Measurements from ENCODE around the gene ACMSD. TPM values are rescaled to one million over a fixed set of nuclear protein-coding genes. Genes with fewer than 3 reads are reported as not detected.
"Not testable (repeated sequence)": the region's sequence is repeated elsewhere in the genome, so short reads cannot be mapped to it uniquely, and the experiment has no call there.

Gene ACMSD
- total and polyA plus RNA-seq, 2 experiments from 2014 or later = 6.7 to 8.6 TPM

DNA sequence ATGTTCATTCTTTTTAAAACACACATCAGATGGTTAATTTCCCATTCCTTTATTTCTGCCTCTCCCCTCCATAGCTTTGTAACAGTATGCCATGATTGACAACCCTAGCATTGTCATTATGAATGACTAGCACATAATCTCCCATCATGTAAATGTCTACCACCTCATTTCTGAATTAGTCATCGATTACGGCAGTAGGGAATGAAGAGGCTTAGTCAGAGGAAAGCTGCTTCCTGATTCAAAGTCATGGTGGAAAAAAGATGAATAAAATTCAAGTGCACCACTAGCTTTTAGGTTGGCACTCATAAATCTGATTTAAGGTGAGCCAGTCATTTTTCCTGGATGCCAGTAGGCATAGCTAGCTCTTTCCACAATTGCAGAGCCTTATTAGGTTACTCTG lies 19.1 kb upstream of the ACMSD start:
- H3K4me3 ChIP-seq = no peak overlapping the region
- H4K20me1 ChIP-seq (ENCODE audit: insufficient read depth, poor library complexity, severe bottlenecking) = no peaks in the 10 kb centered on the region
- H3K9me3 ChIP-seq (ENCODE audit: low read depth) = no peaks in the 10 kb centered on the region
- no peak overlapping the region for H3K4me2 ChIP-seq
- no peak overlapping the region for H3K27ac ChIP-seq
- H3K36me3 ChIP-seq (replicated peaks; ENCODE audit: insufficient read depth, low read depth) = no peaks in the 10 kb centered on the region
- 72% methylated on average over 2 of the region's 2 CpGs for WGBS (ENCODE audit: low lambda C conversion rate, missing lambda C conversion rate)
- no peak for DNase-seq (ENCODE audit: low spot score)
- no peaks in the 10 kb centered on the region for H3K9me2 ChIP-seq (replicated peaks; ENCODE audit: insufficient read depth)
- no peaks in the 10 kb centered on the region for H3K27me3 ChIP-seq
- H3K79me2 ChIP-seq = no peaks in the 10 kb centered on the region
- peaks cover 5% of the 10 kb centered on the region for H3K4me1 ChIP-seq (ENCODE audit: insufficient read depth)
- TF ChIP-seq, protein P1, sequence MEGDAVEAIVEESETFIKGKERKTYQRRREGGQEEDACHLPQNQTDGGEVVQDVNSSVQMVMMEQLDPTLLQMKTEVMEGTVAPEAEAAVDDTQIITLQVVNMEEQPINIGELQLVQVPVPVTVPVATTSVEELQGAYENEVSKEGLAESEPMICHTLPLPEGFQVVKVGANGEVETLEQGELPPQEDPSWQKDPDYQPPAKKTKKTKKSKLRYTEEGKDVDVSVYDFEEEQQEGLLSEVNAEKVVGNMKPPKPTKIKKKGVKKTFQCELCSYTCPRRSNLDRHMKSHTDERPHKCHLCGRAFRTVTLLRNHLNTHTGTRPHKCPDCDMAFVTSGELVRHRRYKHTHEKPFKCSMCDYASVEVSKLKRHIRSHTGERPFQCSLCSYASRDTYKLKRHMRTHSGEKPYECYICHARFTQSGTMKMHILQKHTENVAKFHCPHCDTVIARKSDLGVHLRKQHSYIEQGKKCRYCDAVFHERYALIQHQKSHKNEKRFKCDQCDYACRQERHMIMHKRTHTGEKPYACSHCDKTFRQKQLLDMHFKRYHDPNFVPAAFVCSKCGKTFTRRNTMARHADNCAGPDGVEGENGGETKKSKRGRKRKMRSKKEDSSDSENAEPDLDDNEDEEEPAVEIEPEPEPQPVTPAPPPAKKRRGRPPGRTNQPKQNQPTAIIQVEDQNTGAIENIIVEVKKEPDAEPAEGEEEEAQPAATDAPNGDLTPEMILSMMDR (IDR thresholded peaks at IDR 0.05; ENCODE audit: poor library complexity) = no peak
- no peak for TF ChIP-seq EZH2phosphoT487 (IDR thresholded peaks at IDR 0.05; ENCODE audit: low read depth, severe bottlenecking, unreplicated experiment)
- no peak for TF ChIP-seq EZH2 (IDR thresholded peaks at IDR 0.05; ENCODE audit: borderline replicate concordance)
- H2AFZ ChIP-seq = no peak overlapping the region

DNA sequence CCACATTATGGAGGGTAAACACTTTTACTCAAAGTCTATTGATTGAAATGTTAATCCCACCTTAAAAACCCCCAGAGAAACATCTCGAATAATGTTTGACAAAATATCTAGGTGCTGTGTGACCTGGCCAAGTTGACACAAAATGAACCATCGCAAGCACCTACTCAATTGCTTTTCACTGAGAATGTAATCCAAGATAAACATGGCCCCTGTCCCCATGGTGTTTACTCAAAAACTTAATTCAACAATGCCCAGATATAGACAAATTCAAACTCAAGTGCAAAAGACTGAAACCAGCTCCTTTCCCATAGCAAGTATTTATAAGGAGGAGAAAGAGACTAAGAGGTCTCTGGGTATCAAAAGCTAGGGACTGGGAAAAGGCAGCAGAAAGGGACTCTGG lies 15.0 kb upstream of the ACMSD start:
- TF ChIP-seq EZH2 (IDR thresholded peaks at IDR 0.05; ENCODE audit: borderline replicate concordance) (no peak), EZH2phosphoT487 (IDR thresholded peaks at IDR 0.05; ENCODE audit: low read depth, severe bottlenecking, unreplicated experiment) (no peak)
- TF ChIP-seq, protein P1 (IDR thresholded peaks at IDR 0.05; ENCODE audit: poor library complexity) = no peak
- H3K27me3 ChIP-seq = no peaks in the 10 kb centered on the region

DNA sequence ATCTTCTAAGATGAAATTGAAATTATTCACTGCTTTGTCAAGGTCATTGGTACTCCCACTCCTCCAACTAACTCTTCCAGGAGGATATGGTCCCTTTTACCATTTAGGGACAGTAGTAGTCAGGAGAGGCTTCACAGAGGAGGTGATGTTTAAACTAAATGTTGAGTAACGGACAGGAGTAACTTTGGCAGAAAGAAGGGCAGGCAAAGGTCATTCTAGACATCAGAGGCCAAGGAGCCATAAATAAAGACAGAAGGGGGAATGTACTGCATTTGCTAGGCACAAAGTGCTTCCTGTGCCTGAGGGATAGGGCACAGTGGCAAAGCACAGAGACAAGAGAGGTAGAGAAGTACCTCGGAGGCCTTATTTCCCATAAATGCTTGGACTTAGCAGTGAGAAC lies 14.6 kb upstream of the ACMSD start:
- WGBS (ENCODE audit: low lambda C conversion rate, missing lambda C conversion rate) = 80% methylated on average over 2 of the region's 2 CpGs
- Histone ChIP-seq H3K79me2 (no peaks in the 10 kb centered on the region), H3K27me3 (no peaks in the 10 kb centered on the region), H2AFZ (no peak overlapping the region), H3K9me2 (replicated peaks; ENCODE audit: insufficient read depth) (no peaks in the 10 kb centered on the region), H4K20me1 (ENCODE audit: insufficient read depth, poor library complexity, severe bottlenecking) (no peaks in the 10 kb centered on the region), H3K27ac (no peak overlapping the region), H3K4me3 (no peak overlapping the region), H3K4me2 (no peak overlapping the region), H3K9me3 (ENCODE audit: low read depth) (no peaks in the 10 kb centered on the region), H3K36me3 (replicated peaks; ENCODE audit: insufficient read depth, low read depth) (no peaks in the 10 kb centered on the region), H3K4me1 (ENCODE audit: insufficient read depth) (peaks cover 5% of the 10 kb centered on the region)
- no peak for DNase-seq (ENCODE audit: low spot score)
- no peak for TF ChIP-seq EZH2phosphoT487 (IDR thresholded peaks at IDR 0.05; ENCODE audit: low read depth, severe bottlenecking, unreplicated experiment)
- TF ChIP-seq EZH2 (IDR thresholded peaks at IDR 0.05; ENCODE audit: borderline replicate concordance) = no peak
- TF ChIP-seq, protein P1 (IDR thresholded peaks at IDR 0.05; ENCODE audit: poor library complexity) = no peak

More for the DNA sequence above, 15.0 kb upstream of the ACMSD start:
- no peaks in the 10 kb centered on the region for H3K79me2 ChIP-seq
- no peak overlapping the region for H3K27ac ChIP-seq
- peaks cover 5% of the 10 kb centered on the region for H3K4me1 ChIP-seq (ENCODE audit: insufficient read depth)
- H3K4me2 ChIP-seq = no peak overlapping the region
- H3K9me3 ChIP-seq (ENCODE audit: low read depth) = no peaks in the 10 kb centered on the region
- 51% methylated on average over 2 of the region's 2 CpGs for WGBS (ENCODE audit: low lambda C conversion rate, missing lambda C conversion rate)
- DNase-seq (ENCODE audit: low spot score) = no peak
- no peak overlapping the region for H3K4me3 ChIP-seq
- no peaks in the 10 kb centered on the region for H3K36me3 ChIP-seq (replicated peaks; ENCODE audit: insufficient read depth, low read depth)
- no peak overlapping the region for H2AFZ ChIP-seq
- no peaks in the 10 kb centered on the region for H4K20me1 ChIP-seq (ENCODE audit: insufficient read depth, poor library complexity, severe bottlenecking)
- H3K9me2 ChIP-seq (replicated peaks; ENCODE audit: insufficient read depth) = no peaks in the 10 kb centered on the region

DNA sequence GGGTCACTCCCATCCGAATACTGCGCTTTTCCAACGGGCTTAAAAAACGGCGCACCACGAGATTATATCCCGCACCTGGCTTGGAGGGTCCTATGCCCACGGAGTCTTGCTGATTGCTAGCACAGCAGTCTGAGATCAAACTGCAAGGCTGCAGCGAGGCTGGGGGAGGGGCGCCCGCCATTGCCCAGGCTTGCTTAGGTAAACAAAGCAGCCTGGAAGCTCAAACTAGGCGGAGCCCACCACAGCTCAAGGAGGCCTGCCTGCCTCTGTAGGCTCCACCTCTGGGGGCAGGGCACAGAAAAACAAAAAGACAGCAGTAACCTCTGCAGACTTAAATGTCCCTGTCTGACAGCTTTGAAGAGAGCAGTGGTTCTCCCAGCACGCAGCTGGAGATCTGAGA lies 12.7 kb upstream of the ACMSD start:
- not testable (repeated sequence) for H4K20me1 ChIP-seq (ENCODE audit: insufficient read depth, poor library complexity, severe bottlenecking); H3K9me2 ChIP-seq (replicated peaks; ENCODE audit: insufficient read depth); H3K27me3 ChIP-seq; H3K4me1 ChIP-seq (ENCODE audit: insufficient read depth); H3K27ac ChIP-seq; H3K79me2 ChIP-seq; H3K4me2 ChIP-seq; H3K9me3 ChIP-seq (ENCODE audit: low read depth); H2AFZ ChIP-seq; H3K4me3 ChIP-seq; DNase-seq (ENCODE audit: low spot score); H3K36me3 ChIP-seq (replicated peaks; ENCODE audit: insufficient read depth, low read depth)
- WGBS (ENCODE audit: low lambda C conversion rate, missing lambda C conversion rate) = 47% methylated on average over 5 of the region's 13 CpGs
